NCI-H1092 treated with DMSO at 0.1 percent for 48 hours (cell line): ENCODE results near the gene F9.

Experiments
- DNase-seq: peaks from one replicate; lab custom pipeline; 2025; lab: John Stamatoyannopoulos, UW

F9 gene

GRCh38 chrX:139600105-139600504, 69.6 kb downstream of the F9 start:
- DNase-seq, result no peak
